Activated CD8-positive, alpha-beta memory T cell treated with anti-CD3 and anti-CD28 coated beads, Interleukin-2, amount 50 U/mL, for 1 hour (primary cell): ENCODE results near the gene CD160.
"Not testable (repeated sequence)": the region's sequence is repeated elsewhere in the genome, so short reads cannot be mapped to it uniquely, and the experiment has no call there.

Experiments used
- DNase-seq: peaks from one replicate; pipeline ENCODE4 v3.0.0-alpha.2; 2020; ENCODE audit errors: extremely low read depth

Gene CD160, protein sequence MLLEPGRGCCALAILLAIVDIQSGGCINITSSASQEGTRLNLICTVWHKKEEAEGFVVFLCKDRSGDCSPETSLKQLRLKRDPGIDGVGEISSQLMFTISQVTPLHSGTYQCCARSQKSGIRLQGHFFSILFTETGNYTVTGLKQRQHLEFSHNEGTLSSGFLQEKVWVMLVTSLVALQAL

DNA sequence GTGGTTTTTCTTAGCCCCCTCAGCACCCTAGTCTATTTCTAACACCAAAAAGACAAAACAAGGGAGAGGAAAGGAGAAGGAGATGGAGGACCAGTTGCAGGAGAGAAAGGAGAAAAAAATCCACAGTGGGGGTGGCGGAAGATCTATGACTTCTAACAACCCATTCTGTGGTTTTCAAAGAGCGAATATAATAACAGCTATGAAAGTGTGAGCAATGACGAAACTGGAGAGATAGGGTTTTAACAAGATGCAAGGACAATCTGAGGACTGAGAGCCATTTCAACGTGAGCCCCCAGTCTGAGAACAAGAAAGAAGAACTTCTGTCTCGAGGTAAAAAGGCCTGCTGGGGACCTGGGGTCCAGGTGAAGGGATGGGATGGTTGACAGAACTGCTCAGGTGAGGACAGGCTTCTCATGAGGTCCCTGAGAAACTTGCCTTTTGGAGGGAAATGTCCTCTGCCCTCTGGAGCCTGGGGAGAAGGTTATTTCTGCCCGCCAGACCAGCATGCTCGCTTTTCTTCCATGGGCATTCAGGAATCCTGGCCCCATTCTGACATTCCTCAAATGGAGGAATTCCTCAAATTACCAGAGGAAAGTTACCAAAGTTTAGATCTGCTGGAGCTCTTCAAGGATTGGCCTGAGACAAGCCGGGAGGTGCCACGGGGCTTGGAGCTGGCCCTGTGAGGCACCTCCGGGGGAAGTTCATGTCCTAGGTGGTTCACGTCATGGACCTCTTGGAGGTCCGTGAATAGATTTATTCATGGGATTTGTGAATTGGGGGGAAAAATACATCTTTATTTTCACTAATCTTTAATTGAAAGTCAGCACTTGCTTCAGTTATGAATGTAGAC is at the start of gene CD160:
Gene CD160, plus strand, starts transcription at position 270 of the 850 bp plus-strand sequence. CDS start 8,829 bp downstream, outside the sequence.
- DNase-seq: no peak

DNA sequence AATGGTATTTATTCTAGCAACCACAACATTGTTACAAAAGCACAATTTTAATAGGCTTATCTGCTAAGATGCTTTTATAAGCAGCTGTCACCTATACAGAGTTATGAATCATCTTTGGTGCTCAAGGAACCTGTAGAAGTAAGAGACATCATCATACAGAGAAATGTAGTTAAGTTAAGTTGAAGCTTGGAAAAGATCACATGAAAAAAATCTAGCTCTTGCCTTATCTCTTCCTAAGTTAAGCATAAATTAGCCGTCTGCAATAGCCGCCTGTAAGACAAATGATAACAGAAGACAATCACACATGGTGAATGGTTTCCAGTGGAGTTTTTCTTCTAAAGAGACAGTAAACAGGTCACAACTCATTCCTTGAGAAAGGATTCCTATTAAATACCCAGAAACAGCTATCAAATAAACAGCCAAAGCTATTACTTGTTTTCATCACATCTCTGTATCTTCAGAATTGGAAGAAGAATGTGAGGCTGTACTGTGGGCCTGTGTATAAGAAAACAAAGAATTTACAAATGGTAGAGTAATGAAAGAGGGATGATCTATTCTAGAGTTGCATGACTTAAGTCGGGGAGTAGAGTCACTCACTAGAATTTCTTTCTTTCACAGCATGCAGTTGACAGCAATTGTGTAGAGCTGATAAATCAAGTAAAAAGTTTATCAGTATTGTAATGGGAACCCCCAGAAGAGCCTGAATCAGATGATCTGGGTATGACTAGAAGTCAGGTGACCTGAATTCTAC is 48.1 kb upstream of the CD160 start:
- DNase-seq: not testable (repeated sequence)

DNA sequence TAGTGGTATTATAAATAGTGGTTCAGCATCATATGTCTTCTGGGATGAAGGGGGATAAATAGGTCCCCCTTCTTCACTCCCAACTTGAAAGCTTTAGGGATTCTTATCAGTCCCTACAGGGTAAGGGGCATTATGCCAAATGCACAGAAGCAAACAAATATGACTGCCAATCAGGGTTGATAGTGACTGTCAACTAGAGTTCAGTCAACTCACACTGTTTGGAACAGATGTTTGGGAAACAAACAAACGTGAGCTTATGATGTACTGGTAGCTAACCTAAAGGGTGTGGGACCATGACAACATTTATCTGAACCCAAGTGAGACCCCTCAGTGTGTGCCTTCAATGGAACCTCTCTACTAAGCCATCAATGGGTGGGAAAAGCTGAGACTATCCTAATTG is 46.1 kb upstream of the CD160 start:
- not testable (repeated sequence) for DNase-seq

DNA sequence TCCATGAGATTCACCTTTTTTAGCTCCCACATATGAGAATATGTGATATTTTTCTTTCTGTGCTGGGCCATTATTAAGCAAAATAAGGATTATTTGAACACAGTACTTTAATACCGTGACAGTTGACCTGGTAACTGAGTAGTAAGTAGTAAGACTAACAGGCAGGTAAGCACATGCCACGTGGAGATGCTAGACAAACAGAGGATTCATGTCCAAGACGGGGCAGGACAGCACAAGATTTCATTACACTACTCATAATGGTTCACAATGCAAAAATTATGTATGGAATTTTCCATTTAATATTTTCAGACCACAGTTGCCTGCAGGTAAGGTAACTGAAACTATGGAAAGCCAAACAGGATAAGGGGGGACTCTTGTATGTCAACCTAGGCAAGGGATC is 34.4 kb upstream of the CD160 start:
- not testable (repeated sequence) for DNase-seq

DNA sequence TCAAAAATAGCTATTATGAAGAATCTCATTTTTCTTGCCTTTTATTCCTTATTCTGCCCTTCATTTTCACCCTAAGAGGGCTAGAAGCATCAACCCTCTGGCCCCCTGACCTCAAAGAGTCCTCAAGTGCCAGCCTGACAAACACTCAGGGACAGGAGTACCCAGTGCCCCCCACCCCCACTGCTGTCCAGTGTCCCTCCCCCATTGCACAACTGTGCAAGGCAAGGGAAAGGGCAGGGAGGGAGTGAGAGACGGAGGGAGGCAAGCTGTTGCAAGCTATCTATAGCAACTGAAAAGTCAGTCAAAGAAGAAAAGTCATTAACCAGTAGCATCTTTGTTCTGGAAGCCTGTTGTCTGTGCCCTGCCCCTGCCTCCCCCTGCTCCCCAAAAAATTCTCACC is 33.2 kb upstream of the CD160 start:
- DNase-seq: not testable (repeated sequence)

DNA sequence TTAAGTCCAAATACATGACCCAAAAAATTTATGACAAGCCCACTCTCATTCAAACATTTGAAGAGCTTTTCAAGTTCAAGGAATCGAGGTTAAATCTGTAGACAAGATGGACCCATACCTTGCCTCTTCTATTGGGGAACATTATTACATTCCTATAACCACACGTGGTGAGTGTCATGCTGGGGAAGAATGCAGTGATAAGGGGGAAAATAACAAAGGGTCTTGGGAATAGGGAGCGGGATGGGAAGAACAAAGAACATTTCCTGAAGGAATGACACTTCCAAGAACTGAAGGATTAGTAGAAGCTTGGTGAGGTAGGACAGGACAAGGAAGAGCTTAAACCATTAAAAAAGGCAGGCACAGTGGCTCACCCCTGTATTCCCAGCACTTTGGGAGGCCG is 31.0 kb upstream of the CD160 start:
- no peak for DNase-seq

DNA sequence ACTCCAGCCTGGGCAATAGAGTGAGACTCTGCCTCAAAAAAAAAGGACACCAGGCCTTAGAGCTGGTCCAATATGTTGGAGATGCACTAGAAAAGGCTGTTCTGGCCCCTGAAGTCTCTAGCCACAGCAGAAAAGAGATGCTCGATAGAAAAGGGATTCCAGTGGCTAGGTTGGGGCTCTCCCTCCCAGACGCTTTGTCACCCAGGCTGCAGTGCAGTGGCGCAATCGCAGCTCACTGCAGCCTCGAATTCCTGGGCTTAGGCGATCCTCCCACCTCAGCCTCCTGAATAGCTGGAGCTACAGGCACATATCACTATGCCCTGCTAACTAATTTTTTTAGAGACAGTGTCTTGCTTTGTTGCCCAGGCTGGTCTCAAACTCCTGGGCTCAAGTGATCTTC is 30.4 kb upstream of the CD160 start:
- no peak for DNase-seq

DNA sequence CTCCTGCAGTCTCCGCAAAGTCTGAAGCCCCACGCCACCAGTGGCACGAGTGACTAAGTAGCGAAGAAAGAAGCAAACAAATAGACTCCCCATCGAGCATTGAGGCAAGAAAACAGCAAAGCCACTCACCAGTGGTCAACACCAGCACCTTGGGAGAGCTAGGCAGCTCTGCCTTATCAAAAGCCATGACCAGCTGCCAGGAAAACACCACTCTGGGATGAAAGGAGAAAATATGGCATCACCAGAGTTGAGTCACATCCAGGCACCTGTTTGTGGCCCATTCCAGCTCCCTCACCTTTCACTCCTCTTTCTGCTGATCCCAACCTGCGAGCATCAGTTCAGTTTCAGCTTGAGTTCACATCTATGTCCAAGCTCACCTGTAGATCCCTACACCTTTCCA is 29.4 kb upstream of the CD160 start:
- no peak for DNase-seq

DNA sequence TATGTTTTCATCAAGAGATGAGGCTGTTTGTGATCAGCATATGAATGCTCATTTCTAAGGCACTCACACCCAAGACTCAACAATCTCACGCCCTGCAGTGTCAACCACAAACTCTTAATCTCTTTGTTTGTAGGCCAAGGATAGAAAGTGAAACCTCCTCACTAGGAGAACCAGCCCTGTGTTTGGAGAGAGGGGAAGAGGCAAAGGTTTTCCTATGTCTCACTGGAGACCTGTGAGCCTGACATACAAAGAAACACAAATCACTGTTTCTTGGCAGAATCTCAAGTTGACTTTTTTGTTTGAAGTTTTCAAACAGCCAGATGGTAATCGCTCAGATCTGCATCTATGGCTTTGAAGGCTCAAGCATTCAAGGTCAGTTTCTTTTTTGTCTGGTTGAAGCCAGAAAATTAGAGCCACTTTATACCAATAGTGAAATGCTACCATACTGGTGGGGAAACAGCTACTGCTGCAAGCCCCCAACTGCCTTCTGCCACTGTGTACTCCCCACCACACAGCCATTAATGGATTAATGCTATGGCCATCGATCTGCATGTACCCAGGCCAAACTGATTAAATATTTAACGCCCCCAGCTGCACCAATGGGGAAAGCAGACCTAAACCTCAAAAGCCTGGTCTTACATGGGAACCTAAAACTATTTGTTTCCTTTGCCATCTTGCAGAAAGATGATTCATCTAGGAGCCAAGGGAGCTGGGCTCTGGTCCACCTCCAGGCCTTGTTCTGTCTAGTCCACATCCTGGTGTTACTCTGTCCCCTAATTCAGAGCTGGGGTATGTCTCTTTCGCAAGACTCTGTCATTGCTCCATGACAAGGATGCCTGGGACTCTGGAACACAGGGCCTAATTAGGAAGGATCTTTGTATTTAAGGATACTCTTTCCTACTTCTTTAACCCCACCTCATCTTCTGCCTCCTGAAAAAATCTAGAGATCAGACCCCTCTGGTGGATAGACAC is 28.4 kb upstream of the CD160 start:
- DNase-seq: no peak

DNA sequence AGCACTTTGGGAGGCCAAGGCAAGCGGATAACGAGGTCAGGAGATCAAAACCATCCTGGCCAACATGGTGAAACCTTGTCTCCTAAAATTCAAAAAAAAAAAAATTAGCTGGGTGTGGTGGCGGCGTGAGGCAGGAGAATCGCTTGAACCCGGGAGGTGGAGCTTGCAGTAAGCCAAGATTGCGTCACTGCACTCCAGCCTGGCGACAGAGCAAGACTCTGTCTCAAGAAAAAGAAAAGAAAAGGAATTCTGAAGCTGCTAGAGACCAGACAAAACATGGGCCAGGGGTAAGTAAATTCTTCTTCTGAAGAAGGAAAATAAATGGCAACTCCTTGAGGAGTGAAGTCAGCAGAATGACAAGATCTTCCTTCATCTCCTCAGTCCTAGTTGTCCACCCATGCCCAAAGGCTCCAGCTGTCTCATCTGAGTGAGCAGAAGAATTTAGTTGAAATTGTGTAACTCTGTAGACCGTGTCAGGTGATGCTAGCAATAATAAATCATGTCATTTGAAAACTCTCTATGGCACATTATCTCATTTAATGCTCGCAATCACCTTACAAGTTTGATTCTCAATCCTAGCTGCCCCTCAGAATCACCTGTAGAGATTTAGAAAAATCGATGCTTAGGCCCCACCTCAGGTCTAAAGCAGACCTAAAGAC is 26.4 kb upstream of the CD160 start:
- DNase-seq: no peak

DNA sequence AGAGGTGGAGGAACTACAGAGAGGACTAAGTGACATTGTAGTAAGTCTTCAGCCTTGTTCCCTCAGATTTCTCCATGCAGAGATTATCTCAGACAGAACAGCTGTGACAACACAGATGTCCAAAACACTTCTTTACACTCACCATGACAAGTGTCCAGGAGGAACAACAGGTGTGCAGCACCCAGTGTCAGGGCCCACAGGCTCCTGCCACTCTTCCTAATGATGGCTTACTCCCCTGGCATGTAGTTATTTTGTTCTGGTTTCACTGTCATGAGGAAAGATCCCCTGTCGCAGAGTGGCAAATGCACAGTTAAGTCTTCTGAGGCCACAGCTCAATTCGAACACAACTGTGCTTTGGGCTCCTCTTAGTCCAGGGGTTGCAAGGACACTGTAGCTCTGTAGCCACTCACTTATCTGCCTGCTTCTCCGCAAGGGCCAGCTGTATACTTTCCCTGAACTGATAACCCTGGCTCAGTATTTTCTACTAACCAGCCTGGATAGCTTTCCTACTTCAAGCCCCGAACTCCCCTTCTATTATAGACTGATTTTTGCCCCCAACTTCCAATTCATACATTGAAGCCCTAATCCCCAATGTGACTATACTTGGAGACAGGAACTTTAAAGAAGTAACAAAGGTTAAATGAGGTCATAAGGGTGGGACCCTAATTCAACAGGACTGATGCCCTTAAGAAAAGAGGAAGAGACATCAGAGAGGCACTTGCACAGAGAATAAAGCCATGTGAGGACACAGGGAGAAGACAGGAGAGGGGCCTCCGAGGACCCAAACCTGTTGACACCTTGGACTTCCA is 23.3 kb upstream of the CD160 start:
- no peak for DNase-seq

DNA sequence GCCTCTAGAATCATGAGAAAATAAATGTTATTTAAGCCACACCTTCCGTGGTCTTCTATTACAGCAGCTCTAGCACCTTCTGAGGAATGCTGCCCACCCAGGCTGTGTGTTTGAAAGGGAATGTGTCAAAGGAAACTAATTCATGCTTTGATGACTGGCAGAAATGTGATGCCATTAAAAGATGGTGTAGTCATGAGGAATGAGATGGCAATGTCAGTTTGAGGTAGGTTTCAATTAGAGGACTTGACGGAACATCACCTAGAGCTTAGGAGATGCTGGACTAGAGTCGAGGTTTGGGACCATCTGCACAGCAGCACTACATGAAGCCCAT is 22.7 kb upstream of the CD160 start:
- no peak for DNase-seq

DNA sequence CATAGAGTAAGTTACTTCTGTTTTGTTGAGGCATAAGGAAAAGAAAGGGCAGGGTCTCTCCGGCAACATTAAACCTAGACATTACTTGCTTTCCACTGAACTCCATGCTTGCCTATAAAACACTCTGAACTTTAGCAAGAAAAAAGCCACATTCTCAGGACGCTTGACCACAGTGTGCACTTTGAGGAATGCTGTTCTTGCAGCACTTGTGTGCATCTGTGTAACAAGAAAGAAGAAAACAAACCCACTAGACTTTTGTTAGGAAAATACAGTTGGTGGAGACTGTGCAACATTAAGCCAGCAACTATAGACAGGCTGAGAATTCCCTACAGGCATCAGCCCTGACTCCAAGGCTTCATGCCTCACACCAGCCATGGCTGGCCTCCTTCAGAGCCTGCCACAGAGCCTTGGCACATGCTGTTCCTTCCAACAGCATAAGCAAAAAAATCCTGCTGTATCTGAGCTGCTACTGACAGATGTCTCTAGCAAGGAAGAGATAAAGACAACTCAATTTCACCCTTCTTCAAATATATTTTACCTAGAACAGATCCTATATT is 17.9 kb upstream of the CD160 start:
- no peak for DNase-seq

DNA sequence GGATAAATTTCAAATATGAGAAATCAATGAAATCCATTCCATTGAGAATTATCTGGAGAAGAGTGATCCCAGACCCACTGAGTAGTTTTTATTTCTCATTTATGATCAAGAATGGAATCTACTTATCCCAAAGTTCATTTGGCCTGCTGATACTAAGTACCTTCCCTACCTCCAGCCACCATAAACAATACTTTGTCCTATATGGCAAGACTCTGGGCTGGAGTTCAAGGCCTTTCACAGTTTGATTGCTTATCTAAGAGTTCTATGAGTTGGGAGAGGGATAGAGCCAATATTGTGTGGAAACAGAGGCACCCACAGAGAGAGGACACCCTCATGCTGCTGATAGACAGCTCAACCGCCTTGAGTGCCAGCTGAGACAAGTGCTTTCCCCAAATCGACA is 17.2 kb upstream of the CD160 start:
- no peak for DNase-seq

DNA sequence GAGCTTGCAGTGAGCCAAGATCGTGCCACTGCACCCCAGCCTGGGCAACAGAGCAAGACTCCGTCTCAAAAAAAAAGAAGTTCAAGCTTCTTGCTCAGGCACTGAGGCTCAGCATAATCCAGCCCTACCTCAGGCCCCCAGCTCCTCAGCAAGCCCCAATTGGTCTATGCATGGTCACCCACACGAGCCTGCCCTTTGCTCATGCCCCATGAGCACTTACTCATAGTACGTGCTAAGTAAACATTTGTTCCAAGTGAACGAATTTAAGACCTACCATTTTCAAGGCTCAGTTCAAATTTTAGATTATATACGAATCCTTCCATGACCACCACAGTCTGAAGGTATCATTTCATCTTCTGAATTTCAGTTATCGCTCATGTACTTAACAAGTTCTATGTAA is 16.5 kb upstream of the CD160 start:
- DNase-seq: no peak

DNA sequence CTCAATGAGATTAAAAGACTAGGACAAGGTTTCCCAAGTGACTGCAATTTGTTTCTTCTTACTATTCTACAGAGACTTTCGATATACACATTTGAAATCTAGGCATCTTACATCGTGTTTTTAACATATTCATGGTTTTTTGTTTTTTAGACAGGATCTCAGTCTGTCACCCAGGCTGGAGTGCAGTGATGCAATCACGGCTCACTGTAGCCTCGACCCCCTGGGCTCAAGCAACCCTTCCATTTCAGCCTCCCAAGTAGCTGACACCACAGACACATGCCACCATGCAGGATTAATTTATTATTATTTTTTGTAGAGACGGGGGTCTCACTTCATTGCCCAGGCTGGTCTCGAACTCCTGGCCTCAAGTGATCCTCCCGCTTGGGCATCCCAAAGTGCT is 13.7 kb upstream of the CD160 start:
- no peak for DNase-seq

DNA sequence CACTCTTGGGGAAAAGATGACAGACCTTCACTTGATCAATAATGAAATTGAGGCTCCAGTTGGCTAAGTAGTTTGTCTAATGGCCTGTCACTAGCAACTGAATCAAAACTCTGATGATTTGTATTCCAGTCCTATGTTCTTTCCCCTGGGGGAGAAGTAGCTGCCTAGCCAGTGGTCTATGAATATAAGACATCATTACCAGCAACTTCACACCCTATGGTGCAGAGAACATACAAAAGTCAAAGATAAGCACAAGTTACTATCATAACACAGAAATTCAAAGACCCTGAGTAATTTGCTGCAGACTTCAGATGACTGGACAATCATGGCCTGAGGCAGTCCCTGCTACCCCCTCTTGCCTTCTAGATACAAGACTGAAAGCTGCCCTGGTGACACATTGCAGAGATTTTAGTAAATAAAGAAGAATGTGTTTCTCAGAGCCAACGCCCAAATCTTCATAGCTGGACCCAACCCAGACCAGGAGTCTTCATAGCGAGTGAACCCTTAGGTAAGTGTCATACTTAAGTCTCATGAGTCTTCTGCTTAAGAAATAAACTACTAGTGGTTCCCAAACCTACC is 13.1 kb upstream of the CD160 start:
- DNase-seq: no peak

DNA sequence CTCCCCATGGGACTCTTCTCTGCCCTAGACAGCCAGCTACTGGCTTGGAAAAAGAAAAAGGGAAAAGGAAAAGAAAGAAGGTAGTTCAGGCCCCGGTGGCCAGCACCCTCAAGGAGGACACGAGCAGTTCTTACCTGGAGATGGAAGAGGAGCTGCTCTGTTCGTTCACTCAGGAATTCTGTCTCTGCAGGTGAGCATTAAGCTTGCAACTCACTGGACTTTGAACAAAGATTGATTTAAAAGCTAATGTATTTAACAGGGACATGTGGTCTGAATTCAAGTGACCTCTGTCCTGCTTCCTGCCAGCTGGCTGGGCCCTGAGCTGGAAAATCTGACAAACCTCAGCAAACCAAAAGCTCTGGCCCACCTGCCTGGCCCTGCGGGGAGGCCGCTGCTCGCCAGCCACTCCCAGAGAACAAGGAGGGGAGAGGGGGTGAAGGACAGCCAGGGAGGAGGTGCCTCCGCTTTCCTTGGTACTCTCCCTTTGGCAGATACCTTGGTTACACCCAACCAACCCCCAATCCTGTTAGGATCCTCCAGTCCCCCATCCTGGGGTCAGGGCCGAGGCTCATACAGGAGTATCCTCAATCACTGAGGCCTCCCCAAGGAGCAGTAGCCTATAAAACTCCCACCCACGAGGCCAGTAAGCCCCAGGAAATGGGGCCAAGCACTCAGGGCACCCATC is 12.0 kb upstream of the CD160 start, which contains the start of gene PDZK1:
Gene PDZK1, minus strand, starts transcription at position 186 of the 685 bp plus-strand sequence. CDS start 19,347 bp downstream, outside the sequence.
- DNase-seq: no peak

DNA sequence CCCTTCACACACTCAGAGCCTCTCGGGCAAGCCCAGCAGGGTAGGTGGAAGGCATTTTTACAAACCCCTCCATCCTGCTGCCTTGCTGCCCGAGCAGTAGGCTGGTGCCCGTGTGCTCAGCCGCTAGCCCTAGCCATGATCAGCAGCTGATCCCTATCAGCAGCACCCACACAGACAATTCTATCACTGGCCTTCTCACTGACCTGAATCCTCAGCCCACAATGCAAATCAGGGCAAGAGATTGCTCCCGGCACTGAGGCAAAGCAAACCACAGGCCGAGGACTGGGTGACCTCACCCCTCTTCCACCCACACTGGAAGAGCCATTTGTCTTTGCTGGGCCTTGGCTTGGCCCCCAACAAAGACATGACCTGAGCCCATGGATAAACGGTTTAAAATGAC is 11.2 kb upstream of the CD160 start:
- DNase-seq: no peak
